ENCODE data around the gene IGFL4. TPM values are rescaled to one million over a fixed set of nuclear protein-coding genes. Genes with fewer than 3 reads are reported as not detected.

IGFL4 gene
- total RNA-seq, 1 donor from 2014 or later = 3.1 TPM

- no peaks in the 10 kb centered on the region for H3K36me3 ChIP-seq (ENCODE audit: control insufficient read depth in 3 of 3, insufficient read depth in 3 of 3, low read length in 3 of 3)
- no peaks in the 10 kb centered on the region for H3K4me1 ChIP-seq (ENCODE audit: control insufficient read depth in 3 of 3, insufficient read depth in 3 of 3, low read length in 3 of 3)
- H3K4me3 ChIP-seq (ENCODE audit: low read length in 3 of 3) = no peak overlapping the region
- H3K9ac ChIP-seq (ENCODE audit: low read depth in 1 of 3, low read length in 3 of 3) = no peak overlapping the region
- no peak overlapping the region for H3K27ac ChIP-seq (ENCODE audit: low read depth, low read length)
- H3K27me3 ChIP-seq (ENCODE audit: control insufficient read depth in 3 of 3, insufficient read depth in 3 of 3, low read length in 3 of 3) = peaks cover 18 to 37% (median 30%) of the 10 kb centered on the region in 3 donors
- H3K9me3 ChIP-seq (ENCODE audit: control insufficient read depth in 3 of 3, low read length in 3 of 3) = no peaks in the 10 kb centered on the region
Measured at GRCh38 chr19:46066471-46066870, 25.7 kb upstream of the IGFL4 start.

GRCh38 chr19:46065486-46066071, 24.8 kb upstream of the IGFL4 start:
- Histone ChIP-seq H3K4me1 (ENCODE audit: control insufficient read depth in 3 of 3, insufficient read depth in 3 of 3, low read length in 3 of 3) (no peaks in the 10 kb centered on the region), H3K27me3 (ENCODE audit: control insufficient read depth in 3 of 3, insufficient read depth in 3 of 3, low read length in 3 of 3) (peaks cover 18 to 29% (median 23%) of the 10 kb centered on the region in 3 donors), H3K9ac (ENCODE audit: low read depth in 1 of 3, low read length in 3 of 3) (no peak overlapping the region), H3K4me3 (ENCODE audit: low read length in 3 of 3) (no peak overlapping the region), H3K9me3 (ENCODE audit: control insufficient read depth in 3 of 3, low read length in 3 of 3) (peaks cover 0 to 2% (median 0%) of the 10 kb centered on the region in 3 donors), H3K27ac (ENCODE audit: low read depth, low read length) (no peak overlapping the region), H3K36me3 (ENCODE audit: control insufficient read depth in 3 of 3, insufficient read depth in 3 of 3, low read length in 3 of 3) (no peaks in the 10 kb centered on the region)

GRCh38 chr19:46063201-46063600, 22.4 kb upstream of the IGFL4 start:
- H3K27me3 ChIP-seq (ENCODE audit: control insufficient read depth in 3 of 3, insufficient read depth in 3 of 3, low read length in 3 of 3) = peaks cover 11 to 26% (median 20%) of the 10 kb centered on the region in 3 donors
- no peak overlapping the region for H3K4me3 ChIP-seq (ENCODE audit: low read length in 3 of 3)
- H3K9ac ChIP-seq (ENCODE audit: low read depth in 1 of 3, low read length in 3 of 3) = no peak overlapping the region
- H3K4me1 ChIP-seq (ENCODE audit: control insufficient read depth in 3 of 3, insufficient read depth in 3 of 3, low read length in 3 of 3) = no peaks in the 10 kb centered on the region
- H3K36me3 ChIP-seq (ENCODE audit: control insufficient read depth in 3 of 3, insufficient read depth in 3 of 3, low read length in 3 of 3) = no peaks in the 10 kb centered on the region
- peaks cover 0 to 6% (median 0%) of the 10 kb centered on the region in 3 donors for H3K9me3 ChIP-seq (ENCODE audit: control insufficient read depth in 3 of 3, low read length in 3 of 3)
- H3K27ac ChIP-seq (ENCODE audit: low read depth, low read length) = no peak overlapping the region

DNA sequence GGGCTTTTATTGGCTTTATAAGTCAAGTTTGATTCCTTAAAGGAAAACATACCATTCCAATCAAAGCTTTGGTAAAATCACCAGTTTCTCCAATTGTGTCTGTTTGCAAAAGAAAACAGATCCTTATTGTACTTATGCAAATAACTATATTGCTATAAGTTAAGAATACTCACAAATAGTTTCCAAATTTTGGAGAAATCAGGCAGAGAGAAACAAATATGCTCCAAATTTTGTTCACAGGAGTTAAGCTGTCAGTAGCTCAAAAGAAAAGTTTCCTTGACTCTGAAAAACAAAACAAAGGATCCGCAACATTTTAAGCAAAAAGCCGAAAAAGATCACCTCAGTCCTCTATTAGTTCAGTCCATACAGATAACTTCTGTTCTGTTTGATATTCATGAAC, 19.2 kb upstream of the IGFL4 start:
- Histone ChIP-seq H3K27ac (ENCODE audit: low read depth, low read length) (no peak overlapping the region), H3K36me3 (ENCODE audit: control insufficient read depth in 3 of 3, insufficient read depth in 3 of 3, low read length in 3 of 3) (no peaks in the 10 kb centered on the region), H3K4me1 (ENCODE audit: control insufficient read depth in 3 of 3, insufficient read depth in 3 of 3, low read length in 3 of 3) (no peaks in the 10 kb centered on the region), H3K27me3 (ENCODE audit: control insufficient read depth in 3 of 3, insufficient read depth in 3 of 3, low read length in 3 of 3) (peaks cover 9 to 16% (median 14%) of the 10 kb centered on the region in 3 donors), H3K9ac (ENCODE audit: low read depth in 1 of 3, low read length in 3 of 3) (no peak overlapping the region), H3K4me3 (ENCODE audit: low read length in 3 of 3) (no peak overlapping the region), H3K9me3 (ENCODE audit: control insufficient read depth in 3 of 3, low read length in 3 of 3) (peaks cover 0 to 6% (median 0%) of the 10 kb centered on the region in 3 donors)

GRCh38 chr19:46058778-46059177, 18.0 kb upstream of the IGFL4 start:
- peaks cover 11 to 16% (median 14%) of the 10 kb centered on the region in 3 donors for H3K27me3 ChIP-seq (ENCODE audit: control insufficient read depth in 3 of 3, insufficient read depth in 3 of 3, low read length in 3 of 3)

DNA sequence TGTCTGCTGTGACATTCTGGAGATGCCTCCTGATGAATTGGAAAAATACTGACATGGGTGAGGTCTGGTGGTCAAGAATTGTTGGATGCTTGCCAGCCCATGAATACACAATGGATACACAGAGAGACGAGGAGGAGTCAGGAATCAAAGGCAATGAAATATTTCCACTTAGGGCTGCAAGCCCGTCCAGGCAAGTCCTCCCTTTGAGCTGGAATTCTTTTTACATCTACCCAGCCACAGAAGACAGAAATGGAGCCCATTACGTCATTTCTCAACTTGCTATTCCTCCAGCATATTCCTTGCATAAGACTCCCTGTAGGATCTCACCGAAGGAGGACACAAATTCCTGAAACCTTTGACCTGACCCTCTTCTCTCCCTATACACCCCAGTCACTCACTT, 15.7 kb upstream of the IGFL4 start:
- peaks cover 11 to 16% (median 14%) of the 10 kb centered on the region in 3 donors for H3K27me3 ChIP-seq (ENCODE audit: control insufficient read depth in 3 of 3, insufficient read depth in 3 of 3, low read length in 3 of 3)
- H3K4me1 ChIP-seq (ENCODE audit: control insufficient read depth in 3 of 3, insufficient read depth in 3 of 3, low read length in 3 of 3) = no peaks in the 10 kb centered on the region
- no peaks in the 10 kb centered on the region for H3K36me3 ChIP-seq (ENCODE audit: control insufficient read depth in 3 of 3, insufficient read depth in 3 of 3, low read length in 3 of 3)
- H3K27ac ChIP-seq (ENCODE audit: low read depth, low read length) = no peak overlapping the region
- H3K9me3 ChIP-seq (ENCODE audit: control insufficient read depth in 3 of 3, low read length in 3 of 3) = peaks cover 0 to 6% (median 0%) of the 10 kb centered on the region in 3 donors
- no peak overlapping the region for H3K4me3 ChIP-seq (ENCODE audit: low read length in 3 of 3)
- H3K9ac ChIP-seq (ENCODE audit: low read depth in 1 of 3, low read length in 3 of 3) = no peak overlapping the region

More at GRCh38 chr19:46058778-46059177, 18.0 kb upstream of the IGFL4 start:
- Histone ChIP-seq H3K4me3 (ENCODE audit: low read length in 3 of 3) (no peak overlapping the region), H3K36me3 (ENCODE audit: control insufficient read depth in 3 of 3, insufficient read depth in 3 of 3, low read length in 3 of 3) (no peaks in the 10 kb centered on the region), H3K9ac (ENCODE audit: low read depth in 1 of 3, low read length in 3 of 3) (no peak overlapping the region), H3K9me3 (ENCODE audit: control insufficient read depth in 3 of 3, low read length in 3 of 3) (peaks cover 0 to 6% (median 0%) of the 10 kb centered on the region in 3 donors), H3K27ac (ENCODE audit: low read depth, low read length) (no peak overlapping the region), H3K4me1 (ENCODE audit: control insufficient read depth in 3 of 3, insufficient read depth in 3 of 3, low read length in 3 of 3) (no peaks in the 10 kb centered on the region)

- Histone ChIP-seq H3K27me3 (ENCODE audit: control insufficient read depth in 3 of 3, insufficient read depth in 3 of 3, low read length in 3 of 3) (peaks cover 16 to 21% (median 18%) of the 10 kb centered on the region in 3 donors), H3K4me3 (ENCODE audit: low read length in 3 of 3) (no peak overlapping the region), H3K4me1 (ENCODE audit: control insufficient read depth in 3 of 3, insufficient read depth in 3 of 3, low read length in 3 of 3) (no peaks in the 10 kb centered on the region), H3K9me3 (ENCODE audit: control insufficient read depth in 3 of 3, low read length in 3 of 3) (no peaks in the 10 kb centered on the region), H3K27ac (ENCODE audit: low read depth, low read length) (no peak overlapping the region), H3K9ac (ENCODE audit: low read depth in 1 of 3, low read length in 3 of 3) (no peak overlapping the region), H3K36me3 (ENCODE audit: control insufficient read depth in 3 of 3, insufficient read depth in 3 of 3, low read length in 3 of 3) (no peaks in the 10 kb centered on the region)
Measured at GRCh38 chr19:46052896-46053295, 12.1 kb upstream of the IGFL4 start.

DNA sequence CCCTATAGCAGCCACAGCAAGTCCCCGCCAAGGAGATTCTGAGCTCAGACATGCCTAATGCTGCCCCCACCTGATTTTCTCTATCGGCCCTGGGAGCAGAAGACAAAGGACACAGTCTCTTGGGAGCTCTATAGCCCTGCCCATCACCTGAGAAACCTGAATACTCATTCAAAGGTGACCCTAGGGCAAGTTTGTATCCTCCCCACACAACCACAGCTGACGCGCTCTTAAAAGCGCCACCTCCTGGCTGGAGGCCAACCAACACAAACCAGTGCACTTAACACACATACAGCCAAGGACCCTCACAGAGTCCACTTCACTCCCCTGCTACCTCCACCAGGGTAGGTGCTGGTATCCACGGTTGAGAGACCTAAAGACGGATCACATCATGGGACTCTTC, 8.8 kb upstream of the IGFL4 start:
- Histone ChIP-seq H3K27me3 (ENCODE audit: control insufficient read depth in 3 of 3, insufficient read depth in 3 of 3, low read length in 3 of 3) (peaks cover 6 to 18% (median 13%) of the 10 kb centered on the region in 3 donors), H3K4me3 (ENCODE audit: low read length in 3 of 3) (no peak overlapping the region), H3K9ac (ENCODE audit: low read depth in 1 of 3, low read length in 3 of 3) (no peak overlapping the region), H3K36me3 (ENCODE audit: control insufficient read depth in 3 of 3, insufficient read depth in 3 of 3, low read length in 3 of 3) (no peaks in the 10 kb centered on the region), H3K9me3 (ENCODE audit: control insufficient read depth in 3 of 3, low read length in 3 of 3) (no peaks in the 10 kb centered on the region), H3K4me1 (ENCODE audit: control insufficient read depth in 3 of 3, insufficient read depth in 3 of 3, low read length in 3 of 3) (no peaks in the 10 kb centered on the region), H3K27ac (ENCODE audit: low read depth, low read length) (no peak overlapping the region)

DNA sequence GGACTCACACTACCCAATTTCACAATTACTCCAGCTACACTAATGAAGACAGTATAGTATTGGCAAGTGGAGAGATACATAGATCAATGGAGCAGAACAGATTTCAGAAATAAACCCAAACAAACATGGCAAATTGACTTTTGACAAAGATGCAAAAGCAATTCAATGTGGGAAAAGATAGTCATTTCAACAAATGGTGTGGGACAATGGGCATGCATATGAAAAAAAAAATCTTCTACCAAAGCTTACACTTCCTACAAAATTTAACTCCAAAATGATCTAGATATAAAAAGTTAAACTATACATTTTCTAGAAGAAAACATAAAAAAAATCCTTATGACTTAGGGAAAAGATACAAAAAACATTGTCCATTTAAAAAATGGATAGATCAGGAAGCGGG, 2.7 kb upstream of the IGFL4 start:
- H3K27ac ChIP-seq (ENCODE audit: low read depth, low read length) = no peak overlapping the region
- H3K4me1 ChIP-seq (ENCODE audit: control insufficient read depth in 3 of 3, insufficient read depth in 3 of 3, low read length in 3 of 3) = peaks cover 0 to 2% (median 0%) of the 10 kb centered on the region in 3 donors
- H3K4me3 ChIP-seq (ENCODE audit: low read length in 3 of 3) = no peak overlapping the region
- no peaks in the 10 kb centered on the region for H3K36me3 ChIP-seq (ENCODE audit: control insufficient read depth in 3 of 3, insufficient read depth in 3 of 3, low read length in 3 of 3)
- no peak overlapping the region for H3K9ac ChIP-seq (ENCODE audit: low read depth in 1 of 3, low read length in 3 of 3)
- H3K27me3 ChIP-seq (ENCODE audit: control insufficient read depth in 3 of 3, insufficient read depth in 3 of 3, low read length in 3 of 3) = peaks cover 10 to 38% (median 28%) of the 10 kb centered on the region in 3 donors
- H3K9me3 ChIP-seq (ENCODE audit: control insufficient read depth in 3 of 3, low read length in 3 of 3) = no peaks in the 10 kb centered on the region

DNA sequence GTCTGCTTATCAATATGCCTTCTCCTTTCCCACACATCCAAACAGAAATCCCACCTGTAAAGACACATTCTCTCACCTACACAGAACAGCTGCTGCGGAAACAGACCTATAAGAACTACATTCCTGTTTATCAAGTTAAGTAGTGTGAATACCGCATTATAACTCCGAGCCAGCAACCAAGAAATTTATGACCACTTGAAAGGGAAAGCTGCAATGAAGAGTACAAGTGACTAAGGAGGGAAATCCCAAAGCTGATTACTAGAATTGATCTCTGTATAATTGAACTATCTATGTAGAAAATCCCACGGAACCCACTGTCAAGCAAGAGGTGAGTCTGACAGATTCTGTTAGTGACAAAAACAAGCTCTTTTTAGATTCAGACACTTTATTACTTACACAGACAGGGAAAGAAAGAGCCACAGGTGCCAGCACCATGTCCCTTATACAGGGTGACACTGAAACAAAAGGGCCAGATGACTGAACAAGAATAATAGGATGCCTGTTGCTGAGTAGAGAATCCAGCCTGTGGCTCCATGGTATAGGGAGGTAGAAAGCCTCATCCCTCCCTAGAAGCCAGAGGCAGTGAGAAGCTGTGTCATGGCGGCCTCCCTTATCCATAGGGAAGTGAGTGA, 1.6 kb upstream of the IGFL4 start:
- Histone ChIP-seq H3K4me1 (ENCODE audit: control insufficient read depth in 3 of 3, insufficient read depth in 3 of 3, low read length in 3 of 3) (peaks cover 0 to 2% (median 0%) of the 10 kb centered on the region in 3 donors), H3K9ac (ENCODE audit: low read depth in 1 of 3, low read length in 3 of 3) (no peak overlapping the region), H3K27ac (ENCODE audit: low read depth, low read length) (no peak overlapping the region), H3K36me3 (ENCODE audit: control insufficient read depth in 3 of 3, insufficient read depth in 3 of 3, low read length in 3 of 3) (no peaks in the 10 kb centered on the region), H3K9me3 (ENCODE audit: control insufficient read depth in 3 of 3, low read length in 3 of 3) (no peaks in the 10 kb centered on the region), H3K4me3 (ENCODE audit: low read length in 3 of 3) (no peak overlapping the region), H3K27me3 (ENCODE audit: control insufficient read depth in 3 of 3, insufficient read depth in 3 of 3, low read length in 3 of 3) (peaks cover 10 to 38% (median 28%) of the 10 kb centered on the region in 3 donors)
